Suprapubic skin (tissue), 4 donors: ENCODE results near the gene ARHGEF28.

ENCODE experiments used
- EP300 ChIP-seq: sonication (generic); formaldehyde crosslinking; IDR thresholded peaks from one replicate; pipeline ENCODE4 v1.6.1; 2017; ENCODE audit warnings: antibody characterized with exemption
- POLR2A ChIP-seq, 2 donors: fragments of 450-650 bp; IDR thresholded peaks; one replicate each; pipeline ENCODE4 v1.6.1; 2017; ENCODE audit warnings: antibody characterized with exemption in 2 of 2, mild to moderate bottlenecking in 2 of 2, moderate library complexity in 2 of 2
- POLR2AphosphoS5 ChIP-seq, 3 donors: sonication (generic); formaldehyde crosslinking; IDR thresholded peaks; one replicate each; pipeline ENCODE4 v1.6.1; 2017; ENCODE audit warnings: antibody characterized with exemption in 3 of 3
- TF ChIP-seq, protein P1 (sequence below), 2 donors: fragments of 200-600 bp in 1 of 2; fragments of 450-650 bp in 1 of 2; sonication (generic) in 1 of 2; IDR thresholded peaks; one replicate each; pipeline ENCODE4 v1.5.1; 2016 to 2019; ENCODE audit warnings: antibody characterized with exemption in 2 of 2, mild to moderate bottlenecking in 1 of 2, moderate library complexity in 1 of 2

GRCh38 chr5:73749485-73750270 is 123.7 kb downstream of the ARHGEF28 start:
- TF ChIP-seq, protein P1, sequence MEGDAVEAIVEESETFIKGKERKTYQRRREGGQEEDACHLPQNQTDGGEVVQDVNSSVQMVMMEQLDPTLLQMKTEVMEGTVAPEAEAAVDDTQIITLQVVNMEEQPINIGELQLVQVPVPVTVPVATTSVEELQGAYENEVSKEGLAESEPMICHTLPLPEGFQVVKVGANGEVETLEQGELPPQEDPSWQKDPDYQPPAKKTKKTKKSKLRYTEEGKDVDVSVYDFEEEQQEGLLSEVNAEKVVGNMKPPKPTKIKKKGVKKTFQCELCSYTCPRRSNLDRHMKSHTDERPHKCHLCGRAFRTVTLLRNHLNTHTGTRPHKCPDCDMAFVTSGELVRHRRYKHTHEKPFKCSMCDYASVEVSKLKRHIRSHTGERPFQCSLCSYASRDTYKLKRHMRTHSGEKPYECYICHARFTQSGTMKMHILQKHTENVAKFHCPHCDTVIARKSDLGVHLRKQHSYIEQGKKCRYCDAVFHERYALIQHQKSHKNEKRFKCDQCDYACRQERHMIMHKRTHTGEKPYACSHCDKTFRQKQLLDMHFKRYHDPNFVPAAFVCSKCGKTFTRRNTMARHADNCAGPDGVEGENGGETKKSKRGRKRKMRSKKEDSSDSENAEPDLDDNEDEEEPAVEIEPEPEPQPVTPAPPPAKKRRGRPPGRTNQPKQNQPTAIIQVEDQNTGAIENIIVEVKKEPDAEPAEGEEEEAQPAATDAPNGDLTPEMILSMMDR (IDR thresholded peaks at IDR 0.05): no peak
- TF ChIP-seq EP300: no peak
- no peak for TF ChIP-seq POLR2A (IDR thresholded peaks at IDR 0.05)
- TF ChIP-seq POLR2AphosphoS5 (IDR thresholded peaks at IDR 0.05): no peak
